Central memory CD8-positive, alpha-beta T cell (primary cell): Measurements from ENCODE around the gene S100P.
A peak's percentile ranks its signal among the peaks of the same experiment; 100 is the strongest.
"Not testable (repeated sequence)": the region's sequence is repeated elsewhere in the genome, so short reads cannot be mapped to it uniquely, and the experiment has no call there.

Source experiments
- ATAC-seq: fragments of 150-1000 bp; cut with Tn5 transposase; replicated peaks from 2 replicates; pipeline ENCODE4 v1.10.0; 2022; ENCODE audit warnings: mild to moderate bottlenecking, moderate FRiP score, moderate number of reproducible peaks; ENCODE audit not compliant: poor library complexity, severe bottlenecking; ENCODE audit errors: extremely low read depth
- DNase-seq, 2 donors: peaks; one replicate each; pipeline ENCODE4 v3.0.0; 2021; ENCODE audit warnings: low spot score in 2 of 2
- H3K27ac Mint-ChIP-seq: one replicate; pipeline ENCODE4 v1.8.0; 2022; ENCODE audit warnings: low read depth, mild to moderate bottlenecking, moderate library complexity, mixed read lengths
- H3K27me3 Mint-ChIP-seq: one replicate; pipeline ENCODE4 v1.8.0; 2022; ENCODE audit warnings: mixed read lengths
- H3K36me3 Mint-ChIP-seq: one replicate; pipeline ENCODE4 v1.8.0; 2022; ENCODE audit warnings: mild to moderate bottlenecking, moderate library complexity, mixed read lengths; ENCODE audit not compliant: insufficient read depth
- H3K4me1 Mint-ChIP-seq: one replicate; pipeline ENCODE4 v1.8.0; 2022; ENCODE audit warnings: mixed read lengths
- H3K4me3 Mint-ChIP-seq: one replicate; pipeline ENCODE4 v1.8.0; 2022; ENCODE audit warnings: mild to moderate bottlenecking, moderate library complexity, mixed read lengths
- H3K9me3 Mint-ChIP-seq: one replicate; pipeline ENCODE4 v1.8.0; 2022; ENCODE audit warnings: mixed read lengths

The S100P gene

GRCh38 chr4:6659897-6660296, 33.8 kb upstream of the S100P start:
- ATAC-seq (no peak), DNase-seq (no peak)
- H3K27me3 Mint-ChIP-seq = peaks cover 11% of the 10 kb centered on the region
- no peaks in the 10 kb centered on the region for H3K9me3 Mint-ChIP-seq
- H3K4me3 Mint-ChIP-seq = no peak overlapping the region
- no peak overlapping the region for H3K27ac Mint-ChIP-seq
- H3K4me1 Mint-ChIP-seq = no peaks in the 10 kb centered on the region
- H3K36me3 Mint-ChIP-seq = peaks cover 2% of the 10 kb centered on the region

DNA sequence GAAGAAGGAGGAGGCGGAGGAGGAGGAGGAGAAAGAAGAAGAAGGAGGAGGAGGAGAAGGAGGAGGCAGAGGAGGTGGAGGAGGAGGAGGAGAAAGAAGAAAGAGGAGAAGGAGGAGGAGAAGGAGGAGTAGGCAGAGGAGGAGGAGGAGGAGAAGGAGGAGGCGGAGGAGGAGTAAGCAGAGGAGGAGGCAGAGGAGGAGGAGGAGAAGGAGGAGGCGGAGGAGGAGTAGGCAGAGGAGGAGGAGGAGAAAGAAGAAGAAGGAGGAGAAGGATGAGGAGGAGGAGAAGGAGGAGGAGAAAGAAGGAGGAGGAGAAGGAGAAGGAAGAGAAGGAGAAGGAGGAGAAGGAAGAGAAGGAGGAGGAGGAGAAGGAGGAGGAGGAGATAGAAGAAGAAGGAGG, 33.2 kb upstream of the S100P start:
- H3K9me3 Mint-ChIP-seq = no peaks in the 10 kb centered on the region
- no peak overlapping the region for H3K4me3 Mint-ChIP-seq
- H3K27me3 Mint-ChIP-seq = peaks cover 11% of the 10 kb centered on the region
- H3K36me3 Mint-ChIP-seq = peaks cover 2% of the 10 kb centered on the region
- H3K27ac Mint-ChIP-seq = no peak overlapping the region
- DNase-seq (no peak), ATAC-seq (no peak)
- no peaks in the 10 kb centered on the region for H3K4me1 Mint-ChIP-seq

- Mint-ChIP-seq H3K4me3 (no peak overlapping the region), H3K27me3 (peaks cover 11% of the 10 kb centered on the region), H3K4me1 (no peaks in the 10 kb centered on the region), H3K36me3 (peaks cover 2% of the 10 kb centered on the region), H3K9me3 (no peaks in the 10 kb centered on the region), H3K27ac (no peak overlapping the region)
- DNase-seq = no peak
- ATAC-seq = no peak
Measured at GRCh38 chr4:6662591-6662990, 31.1 kb upstream of the S100P start.

- Mint-ChIP-seq H3K27me3 (peaks cover 11% of the 10 kb centered on the region), H3K27ac (no peak overlapping the region), H3K36me3 (peaks cover 2% of the 10 kb centered on the region), H3K9me3 (no peaks in the 10 kb centered on the region), H3K4me3 (no peak overlapping the region), H3K4me1 (no peaks in the 10 kb centered on the region)
- DNase-seq (no peak), ATAC-seq (no peak)
Measured at GRCh38 chr4:6663596-6664393, 29.9 kb upstream of the S100P start.

DNA sequence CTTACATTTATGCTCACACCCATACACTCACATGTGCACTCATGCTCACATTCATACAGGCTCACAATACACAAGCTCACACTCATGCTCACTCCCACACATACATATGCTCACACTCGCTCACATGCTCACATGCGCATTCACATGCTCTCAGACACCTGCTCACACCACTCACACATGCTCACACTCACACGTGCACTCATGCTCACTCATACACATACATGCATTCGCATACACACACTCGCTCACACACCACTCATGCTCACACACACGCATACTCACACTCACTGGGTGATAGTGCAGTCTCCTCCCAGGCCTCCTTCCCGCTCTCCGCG, 28.4 kb upstream of the S100P start:
- DNase-seq = no peak
- H3K27me3 Mint-ChIP-seq = peaks cover 11% of the 10 kb centered on the region
- no peak for ATAC-seq
- H3K27ac Mint-ChIP-seq = no peak overlapping the region
- H3K9me3 Mint-ChIP-seq = no peaks in the 10 kb centered on the region
- H3K4me3 Mint-ChIP-seq = no peak overlapping the region
- no peaks in the 10 kb centered on the region for H3K4me1 Mint-ChIP-seq
- H3K36me3 Mint-ChIP-seq = peaks cover 2% of the 10 kb centered on the region

DNA sequence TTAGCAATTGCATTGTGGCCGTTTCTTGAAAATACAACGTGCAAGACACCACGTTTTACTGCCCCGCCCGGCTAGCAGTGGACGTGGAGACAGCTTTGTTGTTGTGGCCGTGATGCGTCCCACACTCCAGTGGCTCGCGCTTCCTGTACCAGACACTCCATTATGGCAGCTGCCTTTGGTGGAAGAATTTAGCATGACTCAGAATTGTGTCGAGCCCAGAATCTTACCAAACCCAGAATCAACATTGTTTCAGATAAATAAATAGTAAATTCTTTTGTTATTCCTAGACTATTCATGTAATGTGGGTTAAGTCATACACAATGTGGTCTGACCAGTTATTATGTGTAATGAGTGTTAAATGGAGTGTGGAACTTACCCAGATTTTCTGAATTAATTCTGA, 25.3 kb upstream of the S100P start:
- H3K9me3 Mint-ChIP-seq = no peaks in the 10 kb centered on the region
- DNase-seq (no peak), ATAC-seq (no peak)
- peaks cover 3% of the 10 kb centered on the region for H3K36me3 Mint-ChIP-seq
- H3K27me3 Mint-ChIP-seq = no peaks in the 10 kb centered on the region
- no peak overlapping the region for H3K27ac Mint-ChIP-seq
- no peak overlapping the region for H3K4me3 Mint-ChIP-seq
- H3K4me1 Mint-ChIP-seq = peaks cover 5% of the 10 kb centered on the region

- Mint-ChIP-seq H3K36me3 (peaks cover 26% of the 10 kb centered on the region), H3K4me1 (peaks cover 32% of the 10 kb centered on the region), H3K9me3 (no peaks in the 10 kb centered on the region), H3K27ac (no peak overlapping the region), H3K27me3 (no peaks in the 10 kb centered on the region), H3K4me3 (no peak overlapping the region)
- DNase-seq (no peak), ATAC-seq (no peak)
Measured at GRCh38 chr4:6671648-6672047, 22.0 kb upstream of the S100P start.

DNA sequence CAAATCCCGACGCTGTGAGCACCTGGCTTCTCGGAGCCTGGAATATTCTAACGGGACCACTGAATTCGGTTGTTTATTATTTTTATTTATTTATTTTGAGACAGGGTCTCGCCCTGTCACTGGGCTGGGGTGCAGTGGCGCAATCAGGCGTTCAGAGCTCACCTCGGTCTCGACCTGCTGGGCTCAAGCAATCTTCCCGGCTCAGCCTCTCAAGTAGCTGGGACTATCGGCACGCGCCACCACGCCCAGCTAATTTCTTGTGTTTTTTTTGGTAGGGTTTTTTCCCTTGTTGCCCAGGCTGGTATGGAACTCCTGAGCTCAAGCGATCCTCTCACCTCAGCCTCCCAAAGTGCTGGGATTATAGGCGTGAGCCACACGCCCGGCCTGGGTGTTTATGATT, 21.5 kb upstream of the S100P start:
- Mint-ChIP-seq H3K36me3 (peaks cover 29% of the 10 kb centered on the region), H3K4me1 (peaks cover 37% of the 10 kb centered on the region), H3K4me3 (no peak overlapping the region), H3K9me3 (no peaks in the 10 kb centered on the region), H3K27ac (no peak overlapping the region), H3K27me3 (no peaks in the 10 kb centered on the region)
- DNase-seq (no peak), ATAC-seq (no peak)

- not testable (repeated sequence) for H3K27me3 Mint-ChIP-seq, H3K9me3 Mint-ChIP-seq, ATAC-seq, DNase-seq
- H3K36me3 Mint-ChIP-seq = peaks cover 33% of the 10 kb centered on the region
- H3K4me3 Mint-ChIP-seq = peak overlapping the region; percentile 91
- peaks cover 42% of the 10 kb centered on the region for H3K4me1 Mint-ChIP-seq
- peak overlapping the region; percentile 66 for H3K27ac Mint-ChIP-seq
Measured at GRCh38 chr4:6672541-6673190, 21.0 kb upstream of the S100P start.

- Mint-ChIP-seq H3K36me3 (peaks cover 33% of the 10 kb centered on the region), H3K27ac (peak overlapping the region; percentile 66), H3K4me1 (peaks cover 44% of the 10 kb centered on the region), H3K4me3 (peak overlapping the region; percentile 91)
- ATAC-seq = peak; percentile 15
- H3K27me3 Mint-ChIP-seq, H3K9me3 Mint-ChIP-seq: not testable (repeated sequence)
- DNase-seq = peak in 1 of 2 donors; percentile 45
Measured at GRCh38 chr4:6673191-6673659, 20.5 kb upstream of the S100P start.

DNA sequence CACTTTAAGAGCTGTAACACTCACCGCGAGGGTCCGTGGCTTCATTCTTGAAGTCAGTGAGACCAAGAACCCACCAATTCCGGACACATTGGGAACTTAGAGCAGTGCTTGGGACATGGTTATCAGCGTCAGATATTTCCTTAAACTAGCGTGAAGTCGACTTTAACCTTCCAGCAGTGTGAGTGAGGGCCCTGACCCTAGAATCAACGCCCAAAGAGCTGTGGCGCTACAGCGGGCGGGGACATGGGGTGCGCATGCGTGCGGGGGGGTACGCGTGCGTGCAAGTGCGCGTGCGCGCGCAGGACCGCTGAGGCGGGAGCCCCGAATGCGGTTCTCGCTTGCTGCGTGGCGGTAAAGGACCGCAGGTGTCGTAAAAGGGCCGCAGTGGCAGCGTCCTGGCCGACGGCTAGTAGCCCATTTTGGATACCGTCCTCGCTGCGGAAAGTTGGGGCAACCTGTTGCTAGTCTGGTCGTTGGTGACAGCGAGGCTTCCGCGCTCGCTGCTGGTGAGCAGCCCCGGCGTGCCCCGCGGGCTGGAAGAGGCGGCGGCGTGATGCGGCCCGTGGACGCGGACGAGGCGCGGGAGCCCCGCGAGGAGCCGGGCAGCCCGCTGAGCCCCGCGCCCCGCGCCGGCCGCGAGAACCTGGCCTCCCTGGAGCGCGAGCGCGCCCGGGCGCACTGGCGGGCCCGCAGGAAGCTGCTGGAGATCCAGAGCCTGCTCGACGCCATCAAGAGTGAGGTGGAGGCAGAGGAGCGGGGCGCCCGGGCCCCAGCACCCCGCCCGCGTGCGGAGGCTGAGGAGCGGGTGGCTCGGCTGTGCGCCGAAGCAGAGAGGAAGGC, 19.8 kb upstream of the S100P start:
- Mint-ChIP-seq H3K27ac (peak overlapping the region; percentile 66), H3K27me3 (no peaks in the 10 kb centered on the region), H3K36me3 (peaks cover 33% of the 10 kb centered on the region), H3K4me3 (peak overlapping the region; percentile 91), H3K4me1 (peaks cover 49% of the 10 kb centered on the region), H3K9me3 (no peaks in the 10 kb centered on the region)
- peak; percentile 87 to 94 for DNase-seq
- peak; percentile 82 for ATAC-seq

GRCh38 chr4:6674500-6675149, 19.1 kb upstream of the S100P start:
- no peaks in the 10 kb centered on the region for H3K9me3 Mint-ChIP-seq
- peak overlapping the region; percentile 66 for H3K27ac Mint-ChIP-seq
- H3K36me3 Mint-ChIP-seq = peaks cover 33% of the 10 kb centered on the region
- peak overlapping the region; percentile 91 for H3K4me3 Mint-ChIP-seq
- peaks cover 55% of the 10 kb centered on the region for H3K4me1 Mint-ChIP-seq
- no peaks in the 10 kb centered on the region for H3K27me3 Mint-ChIP-seq
- ATAC-seq (peak; percentile 44), DNase-seq (peak; percentile 44 to 57)
